ENCODE results near the gene SMPX. TPM values are rescaled to one million over a fixed set of nuclear protein-coding genes. Genes with fewer than 3 reads are reported as not detected.

SMPX gene
- total and polyA plus RNA-seq, 4 donors, result 0.09 to 0.10 TPM; not detected in 2

DNA sequence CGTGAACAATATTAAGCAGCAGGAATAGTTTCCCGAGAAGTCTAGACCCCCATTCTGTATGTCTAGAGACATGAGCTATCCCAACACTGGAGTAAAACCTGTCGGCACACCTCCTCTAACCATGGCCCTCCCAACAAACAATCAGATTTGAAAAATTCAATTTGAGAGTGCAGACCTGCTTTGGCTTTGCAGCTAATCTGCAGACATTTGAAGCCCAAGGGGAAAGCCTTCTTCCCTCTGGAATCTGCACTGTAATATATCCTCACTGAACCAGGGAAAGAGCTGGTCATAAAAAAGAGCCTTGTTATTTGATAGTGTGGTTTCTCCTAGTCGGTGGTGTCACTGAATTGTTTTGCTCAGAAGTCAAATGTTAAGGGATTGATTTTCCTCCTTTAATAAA lies 55.2 kb downstream of the SMPX start:
- H3K4me1 ChIP-seq (ENCODE audit: control insufficient read depth in 4 of 4, insufficient read depth in 4 of 4, low read length in 3 of 4), result peaks cover 0 to 11% (median 6%) of the 10 kb centered on the region in 4 donors
- WGBS, result 65% methylated on average over 4 of the region's 4 CpGs
- H3K9ac ChIP-seq (ENCODE audit: low read depth in 1 of 2, low read length in 2 of 2), result no peak overlapping the region
- H3K9me3 ChIP-seq (ENCODE audit: control insufficient read depth in 4 of 4, low read length in 3 of 4), result peaks cover 0 to 2% (median 0%) of the 10 kb centered on the region in 4 donors
- TF ChIP-seq SP1 (IDR thresholded peaks at IDR 0.05), result no peak
- TF ChIP-seq, protein P1, sequence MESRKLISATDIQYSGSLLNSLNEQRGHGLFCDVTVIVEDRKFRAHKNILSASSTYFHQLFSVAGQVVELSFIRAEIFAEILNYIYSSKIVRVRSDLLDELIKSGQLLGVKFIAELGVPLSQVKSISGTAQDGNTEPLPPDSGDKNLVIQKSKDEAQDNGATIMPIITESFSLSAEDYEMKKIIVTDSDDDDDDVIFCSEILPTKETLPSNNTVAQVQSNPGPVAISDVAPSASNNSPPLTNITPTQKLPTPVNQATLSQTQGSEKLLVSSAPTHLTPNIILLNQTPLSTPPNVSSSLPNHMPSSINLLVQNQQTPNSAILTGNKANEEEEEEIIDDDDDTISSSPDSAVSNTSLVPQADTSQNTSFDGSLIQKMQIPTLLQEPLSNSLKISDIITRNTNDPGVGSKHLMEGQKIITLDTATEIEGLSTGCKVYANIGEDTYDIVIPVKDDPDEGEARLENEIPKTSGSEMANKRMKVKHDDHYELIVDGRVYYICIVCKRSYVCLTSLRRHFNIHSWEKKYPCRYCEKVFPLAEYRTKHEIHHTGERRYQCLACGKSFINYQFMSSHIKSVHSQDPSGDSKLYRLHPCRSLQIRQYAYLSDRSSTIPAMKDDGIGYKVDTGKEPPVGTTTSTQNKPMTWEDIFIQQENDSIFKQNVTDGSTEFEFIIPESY (IDR thresholded peaks at IDR 0.05), result no peak
- TF ChIP-seq, protein P2, sequence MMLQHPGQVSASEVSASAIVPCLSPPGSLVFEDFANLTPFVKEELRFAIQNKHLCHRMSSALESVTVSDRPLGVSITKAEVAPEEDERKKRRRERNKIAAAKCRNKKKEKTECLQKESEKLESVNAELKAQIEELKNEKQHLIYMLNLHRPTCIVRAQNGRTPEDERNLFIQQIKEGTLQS (IDR thresholded peaks at IDR 0.05), result no peak
- no peak for TF ChIP-seq HNF4A (conservative IDR thresholded peaks at IDR 0.05)
- TF ChIP-seq FOXA2 (IDR thresholded peaks at IDR 0.05), result no peak
- TF ChIP-seq, protein P3, sequence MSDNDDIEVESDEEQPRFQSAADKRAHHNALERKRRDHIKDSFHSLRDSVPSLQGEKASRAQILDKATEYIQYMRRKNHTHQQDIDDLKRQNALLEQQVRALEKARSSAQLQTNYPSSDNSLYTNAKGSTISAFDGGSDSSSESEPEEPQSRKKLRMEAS (IDR thresholded peaks at IDR 0.05), result no peak
- no peak for TF ChIP-seq JUND (IDR thresholded peaks at IDR 0.05)
- no peak for TF ChIP-seq NR2F2 (IDR thresholded peaks at IDR 0.05)
- TF ChIP-seq YY1 (IDR thresholded peaks at IDR 0.05), result no peak
- TF ChIP-seq GABPA (IDR thresholded peaks at IDR 0.05 in 1 of 2, conservative IDR thresholded peaks at IDR 0.05 in 1 of 2), result no peak
- TF ChIP-seq RXRA (IDR thresholded peaks at IDR 0.05), result no peak
- no peak for TF ChIP-seq RAD21 (IDR thresholded peaks at IDR 0.05)
- TF ChIP-seq, protein P4, sequence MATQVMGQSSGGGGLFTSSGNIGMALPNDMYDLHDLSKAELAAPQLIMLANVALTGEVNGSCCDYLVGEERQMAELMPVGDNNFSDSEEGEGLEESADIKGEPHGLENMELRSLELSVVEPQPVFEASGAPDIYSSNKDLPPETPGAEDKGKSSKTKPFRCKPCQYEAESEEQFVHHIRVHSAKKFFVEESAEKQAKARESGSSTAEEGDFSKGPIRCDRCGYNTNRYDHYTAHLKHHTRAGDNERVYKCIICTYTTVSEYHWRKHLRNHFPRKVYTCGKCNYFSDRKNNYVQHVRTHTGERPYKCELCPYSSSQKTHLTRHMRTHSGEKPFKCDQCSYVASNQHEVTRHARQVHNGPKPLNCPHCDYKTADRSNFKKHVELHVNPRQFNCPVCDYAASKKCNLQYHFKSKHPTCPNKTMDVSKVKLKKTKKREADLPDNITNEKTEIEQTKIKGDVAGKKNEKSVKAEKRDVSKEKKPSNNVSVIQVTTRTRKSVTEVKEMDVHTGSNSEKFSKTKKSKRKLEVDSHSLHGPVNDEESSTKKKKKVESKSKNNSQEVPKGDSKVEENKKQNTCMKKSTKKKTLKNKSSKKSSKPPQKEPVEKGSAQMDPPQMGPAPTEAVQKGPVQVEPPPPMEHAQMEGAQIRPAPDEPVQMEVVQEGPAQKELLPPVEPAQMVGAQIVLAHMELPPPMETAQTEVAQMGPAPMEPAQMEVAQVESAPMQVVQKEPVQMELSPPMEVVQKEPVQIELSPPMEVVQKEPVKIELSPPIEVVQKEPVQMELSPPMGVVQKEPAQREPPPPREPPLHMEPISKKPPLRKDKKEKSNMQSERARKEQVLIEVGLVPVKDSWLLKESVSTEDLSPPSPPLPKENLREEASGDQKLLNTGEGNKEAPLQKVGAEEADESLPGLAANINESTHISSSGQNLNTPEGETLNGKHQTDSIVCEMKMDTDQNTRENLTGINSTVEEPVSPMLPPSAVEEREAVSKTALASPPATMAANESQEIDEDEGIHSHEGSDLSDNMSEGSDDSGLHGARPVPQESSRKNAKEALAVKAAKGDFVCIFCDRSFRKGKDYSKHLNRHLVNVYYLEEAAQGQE (IDR thresholded peaks at IDR 0.05), result no peak
- no peak for TF ChIP-seq HNF4G (IDR thresholded peaks at IDR 0.05)
- TF ChIP-seq FOXA1 (IDR thresholded peaks at IDR 0.05), result no peak
- TF ChIP-seq EGR1 (IDR thresholded peaks at IDR 0.05; ENCODE audit: low read depth in 2 of 2), result no peak
- TF ChIP-seq, protein P5, sequence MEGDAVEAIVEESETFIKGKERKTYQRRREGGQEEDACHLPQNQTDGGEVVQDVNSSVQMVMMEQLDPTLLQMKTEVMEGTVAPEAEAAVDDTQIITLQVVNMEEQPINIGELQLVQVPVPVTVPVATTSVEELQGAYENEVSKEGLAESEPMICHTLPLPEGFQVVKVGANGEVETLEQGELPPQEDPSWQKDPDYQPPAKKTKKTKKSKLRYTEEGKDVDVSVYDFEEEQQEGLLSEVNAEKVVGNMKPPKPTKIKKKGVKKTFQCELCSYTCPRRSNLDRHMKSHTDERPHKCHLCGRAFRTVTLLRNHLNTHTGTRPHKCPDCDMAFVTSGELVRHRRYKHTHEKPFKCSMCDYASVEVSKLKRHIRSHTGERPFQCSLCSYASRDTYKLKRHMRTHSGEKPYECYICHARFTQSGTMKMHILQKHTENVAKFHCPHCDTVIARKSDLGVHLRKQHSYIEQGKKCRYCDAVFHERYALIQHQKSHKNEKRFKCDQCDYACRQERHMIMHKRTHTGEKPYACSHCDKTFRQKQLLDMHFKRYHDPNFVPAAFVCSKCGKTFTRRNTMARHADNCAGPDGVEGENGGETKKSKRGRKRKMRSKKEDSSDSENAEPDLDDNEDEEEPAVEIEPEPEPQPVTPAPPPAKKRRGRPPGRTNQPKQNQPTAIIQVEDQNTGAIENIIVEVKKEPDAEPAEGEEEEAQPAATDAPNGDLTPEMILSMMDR (IDR thresholded peaks at IDR 0.05; ENCODE audit: low read depth, low read length, missing input control), result no peak
- TF ChIP-seq TAF1 (conservative IDR thresholded peaks at IDR 0.05), result no peak
- H3K27ac ChIP-seq (ENCODE audit: low read depth in 1 of 2, low read length in 2 of 2), result no peak overlapping the region
- no peak for DNase-seq (ENCODE audit: low spot score)
- H3K4me3 ChIP-seq (ENCODE audit: low read depth in 1 of 3, low read length in 3 of 3), result no peak overlapping the region
- no peaks in the 10 kb centered on the region for H3K36me3 ChIP-seq (ENCODE audit: control insufficient read depth in 4 of 4, insufficient read depth in 3 of 4, low read depth in 1 of 4, low read length in 3 of 4)
- H3K27me3 ChIP-seq (ENCODE audit: control insufficient read depth in 4 of 4, insufficient read depth in 4 of 4, low read length in 3 of 4), result no peaks in the 10 kb centered on the region

Measured in liver (tissue), 9 donors.